ENCODE data around the gene PLCH1.

PLCH1 gene

GRCh38 chr3:155714295-155714718 lies 30.6 kb downstream of the PLCH1 start:
- Histone ChIP-seq H3K9ac (ENCODE audit: low read length in 2 of 2) (no peak overlapping the region), H3K27ac (ENCODE audit: low read length) (no peak overlapping the region), H3K27me3 (ENCODE audit: control insufficient read depth in 1 of 2, insufficient read depth in 2 of 2, low read length in 2 of 2) (no peaks in the 10 kb centered on the region), H3K9me3 (ENCODE audit: control insufficient read depth in 2 of 2, low read length in 2 of 2) (peaks cover 0 to 15% of the 10 kb centered on the region in 2 donors), H3K4me3 (ENCODE audit: low read length in 2 of 2) (no peak overlapping the region), H3K4me1 (ENCODE audit: control insufficient read depth, insufficient read depth, low read length) (no peaks in the 10 kb centered on the region), H3K36me3 (ENCODE audit: control insufficient read depth in 2 of 2, insufficient read depth in 2 of 2, low read length in 2 of 2) (no peaks in the 10 kb centered on the region)

- Histone ChIP-seq H3K9me3 (ENCODE audit: control insufficient read depth in 2 of 2, low read length in 2 of 2) (peaks cover 0 to under 1% of the 10 kb centered on the region in 2 donors), H3K4me3 (ENCODE audit: low read length in 2 of 2) (no peak overlapping the region), H3K27me3 (ENCODE audit: control insufficient read depth in 1 of 2, insufficient read depth in 2 of 2, low read length in 2 of 2) (no peaks in the 10 kb centered on the region), H3K4me1 (ENCODE audit: control insufficient read depth, insufficient read depth, low read length) (no peaks in the 10 kb centered on the region), H3K36me3 (ENCODE audit: control insufficient read depth in 2 of 2, insufficient read depth in 2 of 2, low read length in 2 of 2) (no peaks in the 10 kb centered on the region), H3K9ac (ENCODE audit: low read length in 2 of 2) (no peak overlapping the region), H3K27ac (ENCODE audit: low read length) (no peak overlapping the region)
Measured at GRCh38 chr3:155712008-155712407, 32.9 kb downstream of the PLCH1 start.

- Histone ChIP-seq H3K9me3 (ENCODE audit: control insufficient read depth in 2 of 2, low read length in 2 of 2) (no peaks in the 10 kb centered on the region), H3K4me1 (ENCODE audit: control insufficient read depth, insufficient read depth, low read length) (no peaks in the 10 kb centered on the region), H3K36me3 (ENCODE audit: control insufficient read depth in 2 of 2, insufficient read depth in 2 of 2, low read length in 2 of 2) (no peaks in the 10 kb centered on the region), H3K27me3 (ENCODE audit: control insufficient read depth in 1 of 2, insufficient read depth in 2 of 2, low read length in 2 of 2) (no peaks in the 10 kb centered on the region), H3K4me3 (ENCODE audit: low read length in 2 of 2) (no peak overlapping the region), H3K9ac (ENCODE audit: low read length in 2 of 2) (no peak overlapping the region), H3K27ac (ENCODE audit: low read length) (no peak overlapping the region)
Measured at GRCh38 chr3:155704771-155705559, 39.9 kb downstream of the PLCH1 start.

- Histone ChIP-seq H3K27me3 (ENCODE audit: control insufficient read depth in 1 of 2, insufficient read depth in 2 of 2, low read length in 2 of 2) (no peaks in the 10 kb centered on the region), H3K9ac (ENCODE audit: low read length in 2 of 2) (no peak overlapping the region), H3K27ac (ENCODE audit: low read length) (no peak overlapping the region), H3K9me3 (ENCODE audit: control insufficient read depth in 2 of 2, low read length in 2 of 2) (no peaks in the 10 kb centered on the region), H3K36me3 (ENCODE audit: control insufficient read depth in 2 of 2, insufficient read depth in 2 of 2, low read length in 2 of 2) (no peaks in the 10 kb centered on the region), H3K4me1 (ENCODE audit: control insufficient read depth, insufficient read depth, low read length) (no peaks in the 10 kb centered on the region), H3K4me3 (ENCODE audit: low read length in 2 of 2) (no peak overlapping the region)
Measured at GRCh38 chr3:155704061-155704460, 40.8 kb downstream of the PLCH1 start.

GRCh38 chr3:155702745-155703591 lies 41.9 kb downstream of the PLCH1 start:
- Histone ChIP-seq H3K27ac (ENCODE audit: low read length) (no peak overlapping the region), H3K27me3 (ENCODE audit: control insufficient read depth in 1 of 2, insufficient read depth in 2 of 2, low read length in 2 of 2) (no peaks in the 10 kb centered on the region), H3K9me3 (ENCODE audit: control insufficient read depth in 2 of 2, low read length in 2 of 2) (no peaks in the 10 kb centered on the region), H3K4me1 (ENCODE audit: control insufficient read depth, insufficient read depth, low read length) (no peaks in the 10 kb centered on the region), H3K4me3 (ENCODE audit: low read length in 2 of 2) (no peak overlapping the region), H3K9ac (ENCODE audit: low read length in 2 of 2) (no peak overlapping the region), H3K36me3 (ENCODE audit: control insufficient read depth in 2 of 2, insufficient read depth in 2 of 2, low read length in 2 of 2) (no peaks in the 10 kb centered on the region)

- Histone ChIP-seq H3K27ac (ENCODE audit: low read length) (no peak overlapping the region), H3K27me3 (ENCODE audit: control insufficient read depth in 1 of 2, insufficient read depth in 2 of 2, low read length in 2 of 2) (no peaks in the 10 kb centered on the region), H3K9me3 (ENCODE audit: control insufficient read depth in 2 of 2, low read length in 2 of 2) (no peaks in the 10 kb centered on the region), H3K4me1 (ENCODE audit: control insufficient read depth, insufficient read depth, low read length) (no peaks in the 10 kb centered on the region), H3K4me3 (ENCODE audit: low read length in 2 of 2) (no peak overlapping the region), H3K36me3 (ENCODE audit: control insufficient read depth in 2 of 2, insufficient read depth in 2 of 2, low read length in 2 of 2) (no peaks in the 10 kb centered on the region), H3K9ac (ENCODE audit: low read length in 2 of 2) (no peak overlapping the region)
Measured at GRCh38 chr3:155701882-155702465, 42.9 kb downstream of the PLCH1 start.

- Histone ChIP-seq H3K9me3 (ENCODE audit: control insufficient read depth in 2 of 2, low read length in 2 of 2) (no peaks in the 10 kb centered on the region), H3K27ac (ENCODE audit: low read length) (no peak overlapping the region), H3K27me3 (ENCODE audit: control insufficient read depth in 1 of 2, insufficient read depth in 2 of 2, low read length in 2 of 2) (no peaks in the 10 kb centered on the region), H3K4me1 (ENCODE audit: control insufficient read depth, insufficient read depth, low read length) (no peaks in the 10 kb centered on the region), H3K9ac (ENCODE audit: low read length in 2 of 2) (no peak overlapping the region), H3K4me3 (ENCODE audit: low read length in 2 of 2) (no peak overlapping the region), H3K36me3 (ENCODE audit: control insufficient read depth in 2 of 2, insufficient read depth in 2 of 2, low read length in 2 of 2) (no peaks in the 10 kb centered on the region)
Measured at GRCh38 chr3:155697542-155697941, 47.3 kb downstream of the PLCH1 start.

GRCh38 chr3:155690921-155691320 lies 54.0 kb downstream of the PLCH1 start:
- no peaks in the 10 kb centered on the region for H3K36me3 ChIP-seq (ENCODE audit: control insufficient read depth in 2 of 2, insufficient read depth in 2 of 2, low read length in 2 of 2)
- no peak overlapping the region for H3K4me3 ChIP-seq (ENCODE audit: low read length in 2 of 2)
- no peaks in the 10 kb centered on the region for H3K9me3 ChIP-seq (ENCODE audit: control insufficient read depth in 2 of 2, low read length in 2 of 2)
- H3K27ac ChIP-seq (ENCODE audit: low read length): no peak overlapping the region
- H3K9ac ChIP-seq (ENCODE audit: low read length in 2 of 2): no peak overlapping the region
- H3K27me3 ChIP-seq (ENCODE audit: control insufficient read depth in 1 of 2, insufficient read depth in 2 of 2, low read length in 2 of 2): no peaks in the 10 kb centered on the region
- H3K4me1 ChIP-seq (ENCODE audit: control insufficient read depth, insufficient read depth, low read length): no peaks in the 10 kb centered on the region

- no peaks in the 10 kb centered on the region for H3K36me3 ChIP-seq (ENCODE audit: control insufficient read depth in 2 of 2, insufficient read depth in 2 of 2, low read length in 2 of 2)
- H3K9ac ChIP-seq (ENCODE audit: low read length in 2 of 2): no peak overlapping the region
Measured at GRCh38 chr3:155688481-155688880, 56.4 kb downstream of the PLCH1 start.

GRCh38 chr3:155683344-155683720 lies 61.5 kb downstream of the PLCH1 start:
- no peak overlapping the region for H3K27ac ChIP-seq (ENCODE audit: low read length)
- no peak overlapping the region for H3K4me3 ChIP-seq (ENCODE audit: low read length in 2 of 2)
- no peaks in the 10 kb centered on the region for H3K4me1 ChIP-seq (ENCODE audit: control insufficient read depth, insufficient read depth, low read length)

More at GRCh38 chr3:155688481-155688880, 56.4 kb downstream of the PLCH1 start:
- Histone ChIP-seq H3K9me3 (ENCODE audit: control insufficient read depth in 2 of 2, low read length in 2 of 2) (no peaks in the 10 kb centered on the region), H3K27ac (ENCODE audit: low read length) (no peak overlapping the region), H3K4me3 (ENCODE audit: low read length in 2 of 2) (no peak overlapping the region), H3K27me3 (ENCODE audit: control insufficient read depth in 1 of 2, insufficient read depth in 2 of 2, low read length in 2 of 2) (no peaks in the 10 kb centered on the region), H3K4me1 (ENCODE audit: control insufficient read depth, insufficient read depth, low read length) (no peaks in the 10 kb centered on the region)

More at GRCh38 chr3:155683344-155683720, 61.5 kb downstream of the PLCH1 start:
- no peaks in the 10 kb centered on the region for H3K27me3 ChIP-seq (ENCODE audit: control insufficient read depth in 1 of 2, insufficient read depth in 2 of 2, low read length in 2 of 2)
- no peaks in the 10 kb centered on the region for H3K36me3 ChIP-seq (ENCODE audit: control insufficient read depth in 2 of 2, insufficient read depth in 2 of 2, low read length in 2 of 2)
- H3K9ac ChIP-seq (ENCODE audit: low read length in 2 of 2): no peak overlapping the region
- no peaks in the 10 kb centered on the region for H3K9me3 ChIP-seq (ENCODE audit: control insufficient read depth in 2 of 2, low read length in 2 of 2)

Measured in stomach smooth muscle (tissue), 2 donors.